OCI-M2 (cell line): ENCODE measurements around the gene WDR82.

Experiments
- DNase-seq: peaks from one replicate; lab custom pipeline; 2025; ENCODE audit not compliant: unreplicated experiment; lab: John Stamatoyannopoulos, UW

Gene WDR82

DNA sequence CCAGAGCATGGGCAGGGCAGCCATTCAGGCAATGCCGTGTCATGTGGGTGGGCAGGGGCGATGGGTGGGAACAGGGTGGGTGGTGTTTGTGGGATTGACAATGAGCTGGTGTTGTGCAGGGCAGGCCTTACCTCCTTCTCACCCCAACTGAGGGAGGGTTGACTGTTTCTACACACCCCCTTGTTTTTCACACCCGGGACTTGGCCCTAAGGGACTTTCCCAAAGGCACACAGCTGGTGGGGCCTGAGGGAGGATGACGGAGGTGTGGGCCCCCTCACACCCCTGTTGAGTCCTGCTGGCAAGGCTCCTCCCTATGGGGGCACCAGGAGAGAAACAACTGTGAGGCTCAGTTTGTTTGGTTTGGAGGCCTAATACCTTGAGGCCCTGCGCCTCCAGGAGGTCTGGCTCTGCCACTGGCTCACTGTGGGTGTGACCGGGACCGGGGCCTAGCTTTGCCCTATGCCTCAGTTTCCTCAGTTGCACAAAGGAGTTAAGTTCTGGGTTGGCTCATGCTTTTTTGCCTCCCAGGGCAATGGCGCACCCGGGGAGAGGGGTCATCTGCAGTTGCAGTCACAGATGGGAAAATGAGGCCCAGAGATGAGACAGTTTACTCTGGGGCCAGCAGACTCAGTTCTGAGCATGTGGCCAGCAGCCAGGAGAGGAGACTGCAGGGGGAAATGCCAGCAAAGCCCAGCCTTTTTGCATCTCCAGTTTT is 32.6 kb upstream of the WDR82 start:
- no peak for DNase-seq

DNA sequence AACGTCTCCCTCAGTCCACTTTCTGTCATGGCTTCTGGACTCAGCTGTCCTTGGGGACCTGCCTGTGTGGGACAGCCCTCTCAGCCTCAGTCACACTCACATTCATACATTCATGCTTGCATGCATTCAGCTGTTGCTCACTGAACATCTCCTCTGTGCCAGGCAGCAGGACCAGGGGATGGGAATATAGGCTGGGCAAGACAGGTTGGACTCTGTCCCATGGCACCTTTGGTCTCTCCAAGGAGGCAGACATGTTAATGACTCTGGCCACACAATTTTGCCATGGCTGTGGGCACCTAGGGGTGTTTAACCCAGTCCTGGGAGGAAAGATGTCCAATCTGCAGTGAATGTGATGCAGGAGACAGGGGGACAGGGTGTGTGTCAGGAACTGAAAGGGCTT is 29.9 kb upstream of the WDR82 start:
- DNase-seq, result no peak

DNA sequence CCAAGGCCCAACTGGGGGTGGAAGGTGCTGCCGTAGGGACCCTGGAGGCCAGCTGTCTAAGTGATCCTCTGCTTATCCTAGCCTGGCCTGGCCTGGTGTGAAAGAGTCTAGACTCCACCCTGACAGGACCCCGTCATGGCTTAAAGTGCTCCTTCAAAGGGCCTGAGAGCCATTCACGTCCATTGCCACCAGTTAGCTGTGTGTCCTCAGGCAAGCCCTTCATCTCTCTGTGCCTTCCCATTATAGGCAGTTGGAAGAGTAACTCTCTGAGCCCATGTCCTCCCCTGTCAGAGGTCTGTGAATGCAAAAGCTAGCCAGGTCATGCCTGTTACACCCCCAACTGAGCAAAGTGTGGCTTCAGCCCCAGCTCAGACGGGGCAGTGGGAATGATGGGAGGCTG is 28.5 kb upstream of the WDR82 start:
- DNase-seq, result no peak

DNA sequence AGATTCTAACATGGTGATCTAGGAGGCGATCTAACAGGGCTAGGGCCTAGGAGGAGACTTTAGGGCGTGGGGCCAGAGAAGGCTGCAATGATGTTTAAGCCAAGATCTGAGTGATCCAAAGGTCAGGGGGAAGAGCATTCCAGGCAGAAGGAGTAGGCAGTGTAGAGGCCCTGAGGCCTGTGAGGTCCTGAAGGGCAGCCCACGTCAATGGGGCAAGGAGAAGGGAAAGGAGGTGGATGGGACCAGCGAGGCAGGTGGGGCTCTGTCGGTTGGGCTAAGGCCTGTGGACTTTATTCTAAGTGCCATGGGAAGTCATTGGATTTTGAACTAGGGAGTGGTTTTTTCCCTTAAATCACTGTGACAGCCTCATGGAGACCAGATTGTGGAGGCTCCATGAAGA is 27.5 kb upstream of the WDR82 start:
- no peak for DNase-seq

DNA sequence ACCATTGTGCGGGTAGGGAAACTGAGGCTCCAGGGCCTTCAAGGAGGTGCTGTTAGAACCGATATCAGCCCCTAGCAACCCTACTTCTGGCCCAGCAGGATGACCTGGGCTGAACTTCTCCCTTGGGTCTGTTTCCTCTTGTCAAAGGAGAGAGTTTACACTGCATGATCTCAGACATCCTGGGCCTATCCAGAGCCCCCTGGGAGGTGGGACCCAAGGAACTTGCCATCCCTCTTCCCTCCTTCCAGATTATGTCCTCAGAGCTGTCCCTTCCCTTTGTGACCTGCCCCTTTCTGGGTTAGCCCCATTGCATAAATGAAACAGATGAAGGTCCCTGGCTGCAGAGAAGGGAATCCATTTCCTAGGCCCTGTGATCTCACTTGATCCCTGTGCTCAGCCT is 25.4 kb upstream of the WDR82 start:
- no peak for DNase-seq

DNA sequence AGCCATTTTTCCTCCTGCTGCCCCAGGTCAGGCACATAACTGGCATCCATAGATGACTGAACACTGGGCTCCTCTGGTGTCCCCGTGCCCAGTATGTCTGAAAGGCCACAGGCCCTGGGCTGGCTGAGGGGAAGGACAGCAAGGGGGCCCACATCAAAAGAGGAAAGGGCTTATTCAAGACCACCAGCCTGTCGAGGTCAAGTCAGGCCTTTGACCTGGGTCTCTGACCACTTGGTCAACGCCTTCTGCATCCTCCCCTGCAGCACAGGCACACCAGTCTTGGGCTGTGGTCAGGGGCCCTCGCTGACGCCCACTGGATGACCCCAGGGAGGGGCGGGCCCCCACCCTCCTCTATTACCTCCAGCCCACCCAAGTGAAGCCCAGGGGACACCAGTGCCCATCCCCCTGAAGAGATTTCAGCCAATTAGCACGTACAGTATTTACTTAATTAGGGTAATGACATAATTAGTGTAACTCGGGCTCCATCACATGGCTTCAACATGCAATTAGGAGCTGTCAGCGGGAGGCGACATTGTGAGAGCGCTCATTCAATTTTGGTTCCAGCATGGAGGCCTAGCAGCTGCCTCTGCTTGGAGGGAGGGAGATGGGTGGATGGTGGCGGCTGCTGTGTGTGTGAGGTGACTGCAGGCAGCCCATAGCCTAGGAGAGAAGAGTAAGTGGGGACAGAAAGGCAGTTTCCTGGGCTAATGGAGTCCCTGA is 24.1 kb upstream of the WDR82 start:
- DNase-seq, result no peak

DNA sequence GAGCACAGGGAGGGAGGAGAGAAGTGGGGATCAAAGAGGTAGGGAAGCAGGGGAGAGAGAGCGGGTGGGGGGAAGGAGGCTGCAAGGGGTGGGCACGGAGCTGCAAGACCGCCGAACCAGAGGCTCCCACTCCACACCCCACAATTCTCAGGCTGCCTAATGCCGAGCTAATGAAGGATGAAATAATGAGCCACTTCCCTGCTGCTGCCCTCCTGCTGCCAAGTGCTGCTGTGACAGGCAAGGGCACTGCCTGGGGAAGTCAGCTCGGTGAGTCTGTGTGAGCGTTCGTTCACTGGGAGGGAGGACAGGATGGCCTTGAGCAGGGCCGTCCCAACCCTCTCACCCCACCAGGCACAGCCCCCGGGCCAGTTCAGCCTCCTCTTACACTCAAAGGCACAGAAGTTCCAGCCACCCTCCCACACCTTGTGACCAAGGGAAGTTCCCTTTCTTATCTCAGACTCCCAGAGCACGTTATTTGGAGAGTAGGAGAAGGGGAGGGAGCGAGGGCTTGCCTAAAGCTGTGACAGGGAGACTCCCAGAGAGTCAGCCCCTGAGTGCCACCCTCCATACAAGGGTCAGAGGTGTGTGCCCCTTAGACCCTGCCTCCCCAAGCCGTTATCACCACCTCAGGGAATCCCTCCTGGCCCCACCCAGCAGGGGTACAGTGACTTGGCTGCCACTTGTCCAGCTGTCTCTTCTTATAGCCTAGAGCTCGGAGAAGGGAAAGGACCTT is 21.6 kb upstream of the WDR82 start:
- DNase-seq, result peak; percentile 55

DNA sequence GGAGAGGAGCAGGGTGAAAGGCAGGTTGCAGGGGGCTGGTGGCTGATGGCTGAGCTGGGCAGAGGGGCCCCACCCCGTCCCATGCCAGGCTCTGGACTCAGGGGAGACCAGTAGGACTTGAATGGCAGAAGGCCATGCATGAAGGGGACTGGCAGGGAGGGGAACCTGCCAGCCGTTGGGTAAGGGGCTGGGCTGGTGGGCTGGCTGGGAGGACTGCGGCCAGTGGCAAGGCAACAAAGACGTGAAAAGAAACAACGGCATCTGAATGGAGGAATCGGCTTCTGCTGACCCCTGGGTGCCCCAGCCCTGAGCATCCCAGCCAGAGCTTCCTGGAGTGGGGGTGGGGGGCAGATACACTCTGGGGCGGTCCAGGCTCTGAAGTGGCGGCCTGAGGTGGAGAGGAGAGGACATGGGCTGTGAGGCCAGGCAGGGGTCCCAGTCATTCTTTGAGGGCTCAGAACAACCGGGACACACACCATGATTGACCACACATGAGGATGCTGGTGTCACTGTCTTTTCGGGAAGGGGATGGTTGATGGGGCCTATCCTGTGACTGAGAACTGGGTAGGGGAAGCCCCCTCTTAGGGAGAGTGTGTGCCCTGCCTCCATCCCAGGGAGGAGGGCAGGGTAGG is 20.9 kb upstream of the WDR82 start:
- no peak for DNase-seq

DNA sequence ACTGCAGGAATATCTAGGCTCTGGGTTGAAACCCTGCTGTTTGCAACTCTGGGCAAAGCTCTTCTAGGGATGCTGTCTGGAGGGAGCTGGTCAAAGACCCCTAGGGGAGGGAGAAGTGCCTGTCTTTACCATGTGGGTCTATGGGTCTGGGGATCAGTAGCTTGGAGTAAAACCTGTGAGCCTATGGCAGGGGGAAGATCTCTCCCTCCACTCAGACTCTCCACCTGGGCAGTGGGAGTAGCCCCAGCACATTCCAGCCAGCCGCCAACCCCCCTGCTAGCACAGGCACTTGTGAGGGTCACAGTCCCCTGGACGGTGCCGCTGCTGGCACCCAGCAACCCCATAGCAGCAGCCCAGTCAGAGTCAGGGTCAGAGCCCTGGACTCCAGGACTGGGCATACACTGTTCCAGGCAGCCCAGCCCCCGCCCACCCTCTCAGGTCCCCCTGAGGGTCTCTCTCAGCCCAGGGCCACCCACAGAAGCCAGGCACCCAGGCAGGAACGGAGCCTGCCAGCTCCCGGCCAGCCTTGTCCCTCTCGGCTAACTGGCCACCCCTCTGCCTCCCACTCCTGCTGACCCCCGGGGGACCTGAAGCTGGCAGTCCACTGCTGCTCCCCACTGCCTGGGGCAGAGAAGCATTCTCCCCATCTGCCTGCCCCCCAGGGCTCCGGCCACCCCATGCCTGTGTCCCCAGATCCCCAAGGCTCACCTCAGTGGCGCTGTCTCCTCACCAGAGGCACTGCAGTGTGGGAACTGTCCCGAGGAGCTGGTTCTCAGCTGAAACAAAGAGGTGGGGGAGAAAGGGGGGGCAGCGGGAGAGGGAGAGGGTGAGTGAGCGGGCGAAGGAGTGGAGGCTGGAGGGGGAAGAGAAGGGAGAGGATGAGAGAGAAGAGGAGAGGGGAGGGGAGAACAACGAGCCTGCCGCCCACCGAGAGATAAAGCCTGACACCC is 20.0 kb upstream of the WDR82 start:
- no peak for DNase-seq

DNA sequence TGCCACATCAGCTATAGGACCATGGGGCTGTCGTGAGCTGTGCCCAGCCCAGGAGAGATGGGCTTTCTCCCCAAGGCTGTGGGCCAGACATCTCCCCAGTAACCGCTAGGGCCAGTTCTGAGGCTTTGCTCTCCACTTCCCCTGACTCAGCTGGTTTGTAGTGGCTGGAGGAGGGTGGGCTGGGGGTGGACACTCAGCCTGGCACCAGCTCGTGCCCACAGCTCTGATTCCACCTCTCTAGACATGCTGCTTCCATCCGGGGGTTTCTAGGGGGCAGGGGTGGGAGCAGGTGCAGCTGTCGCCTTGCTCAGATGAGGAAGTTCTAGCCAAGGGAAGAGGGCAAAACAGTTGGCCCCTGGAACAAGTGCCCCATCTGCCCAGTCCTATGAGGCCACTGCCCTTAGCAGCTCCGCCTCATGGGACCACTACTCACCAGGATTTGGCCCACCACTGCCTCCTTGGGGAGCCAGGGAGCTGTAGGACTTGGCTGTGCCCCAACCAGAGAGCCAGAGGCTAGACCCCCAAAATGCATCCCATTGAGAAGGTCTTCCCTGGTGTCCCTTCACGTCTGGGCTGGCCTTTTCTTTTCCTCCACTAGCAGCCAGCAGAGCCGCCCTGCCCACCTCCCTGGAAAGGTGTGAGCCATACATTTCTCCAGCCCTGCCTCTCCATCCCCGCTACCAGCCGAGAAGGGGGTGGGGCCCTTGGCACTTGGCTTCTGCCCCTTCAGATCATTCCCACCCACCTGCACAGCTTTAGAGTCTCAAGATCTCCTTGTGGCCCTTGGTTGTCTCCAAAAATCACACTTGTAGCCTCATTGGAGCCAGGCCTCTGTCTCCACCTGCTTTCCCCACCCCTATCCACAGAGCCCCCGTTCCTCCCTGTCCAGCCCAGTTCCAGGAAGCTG is 19.0 kb upstream of the WDR82 start:
- DNase-seq, result no peak

DNA sequence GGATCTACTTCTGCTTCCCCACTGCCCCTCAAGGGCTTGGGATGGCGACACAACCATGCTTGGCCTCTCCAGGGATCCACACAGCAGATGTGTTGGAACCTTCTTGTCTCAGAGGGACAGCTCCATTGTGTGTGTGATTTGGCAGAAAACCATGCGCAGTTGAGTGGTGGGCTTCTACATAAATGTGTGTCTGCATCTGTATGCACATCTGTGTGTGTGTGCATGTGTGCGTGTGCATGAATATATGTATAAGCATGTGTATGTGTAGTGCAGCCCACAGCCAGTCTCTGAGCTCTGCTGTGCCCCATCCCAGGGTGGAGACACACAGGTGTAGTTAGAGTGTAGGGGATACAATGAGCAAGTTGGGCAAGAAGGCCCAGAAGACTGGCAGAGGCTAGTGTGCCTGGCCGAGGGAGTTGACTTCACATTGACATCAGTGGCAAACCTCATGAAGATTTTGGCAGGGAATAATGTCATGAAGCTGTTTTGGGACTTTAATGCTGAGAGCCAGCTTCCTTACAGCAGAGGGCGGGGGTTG is 17.3 kb upstream of the WDR82 start:
- no peak for DNase-seq

DNA sequence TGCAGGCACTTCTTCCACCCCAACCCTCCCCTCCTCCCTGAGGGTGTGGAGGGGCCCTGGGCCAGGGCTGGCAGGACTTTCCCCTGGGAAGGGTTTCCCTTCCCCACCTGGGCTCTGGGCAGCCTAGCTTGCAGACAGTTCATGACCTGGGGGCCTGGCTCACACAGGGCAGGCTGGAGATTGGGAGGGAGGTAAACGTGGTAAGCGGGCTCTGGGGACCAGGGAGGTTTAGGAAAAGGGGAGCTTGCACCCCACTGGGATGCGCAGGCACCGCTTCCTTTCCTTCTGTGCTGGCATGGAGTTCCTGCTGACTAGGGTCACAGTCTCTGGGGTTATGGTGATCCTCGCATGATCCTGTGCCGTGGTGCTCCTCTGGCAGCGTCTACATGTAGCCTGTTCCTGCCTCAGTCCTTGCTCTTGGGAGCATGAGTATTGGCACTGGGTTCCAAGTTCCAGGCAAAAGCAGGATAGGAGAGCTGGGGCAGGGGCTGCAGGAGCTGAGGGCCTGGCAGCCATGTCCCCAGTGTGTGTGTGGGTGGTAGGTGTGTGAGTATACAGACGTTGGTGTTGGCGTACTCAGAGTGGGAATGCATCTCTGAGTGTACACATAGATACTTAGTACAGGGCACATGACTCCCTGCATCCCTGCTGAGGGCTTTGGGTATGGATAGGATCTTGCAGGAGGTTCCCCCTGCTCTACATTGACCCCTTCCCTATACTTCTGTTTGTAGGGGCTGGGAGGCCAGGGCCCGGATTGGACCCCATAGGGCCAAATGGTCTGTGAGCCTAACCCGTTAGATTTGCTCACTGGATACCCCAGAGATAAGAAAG is 16.1 kb upstream of the WDR82 start:
- DNase-seq, result no peak

DNA sequence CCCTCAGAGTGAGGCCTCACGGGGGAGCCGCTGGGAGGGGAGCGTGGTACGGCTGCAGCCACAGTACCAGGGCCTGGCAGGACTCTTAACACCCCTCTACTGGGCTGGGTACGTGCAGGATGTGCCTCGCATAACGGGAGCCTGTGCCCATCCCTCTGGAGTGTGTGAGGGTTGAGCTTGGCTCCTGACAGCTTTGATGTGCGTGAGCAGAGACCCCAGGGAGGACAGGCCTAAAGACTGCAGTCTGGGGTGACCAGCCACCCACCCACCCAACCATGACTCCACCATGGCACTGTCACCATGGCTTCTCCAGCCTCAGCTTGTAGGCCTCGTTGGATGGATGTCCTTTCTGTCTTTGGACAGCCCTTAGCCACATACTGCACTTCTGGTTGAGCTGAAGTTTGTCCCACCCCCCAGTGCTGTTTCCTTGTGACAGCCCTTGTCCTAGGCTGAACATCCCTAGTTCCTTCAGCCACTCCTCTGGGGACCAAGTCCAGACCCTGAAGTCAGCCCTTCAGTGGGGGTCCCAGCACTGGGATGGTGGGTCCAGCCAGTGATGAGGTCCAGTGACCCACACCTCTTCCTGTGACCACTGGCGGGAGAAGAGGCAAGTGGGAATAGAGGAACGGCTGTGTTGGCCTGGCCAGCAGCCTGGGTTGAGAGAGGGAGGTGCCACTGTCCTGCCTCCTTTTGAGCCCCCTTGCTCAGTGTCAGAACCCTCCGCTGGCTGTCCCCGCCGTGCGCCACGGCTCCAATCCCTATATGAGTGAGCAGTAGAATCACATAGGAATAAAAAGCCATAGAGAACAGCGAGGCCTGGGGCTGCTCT is 15.3 kb upstream of the WDR82 start:
- no peak for DNase-seq

DNA sequence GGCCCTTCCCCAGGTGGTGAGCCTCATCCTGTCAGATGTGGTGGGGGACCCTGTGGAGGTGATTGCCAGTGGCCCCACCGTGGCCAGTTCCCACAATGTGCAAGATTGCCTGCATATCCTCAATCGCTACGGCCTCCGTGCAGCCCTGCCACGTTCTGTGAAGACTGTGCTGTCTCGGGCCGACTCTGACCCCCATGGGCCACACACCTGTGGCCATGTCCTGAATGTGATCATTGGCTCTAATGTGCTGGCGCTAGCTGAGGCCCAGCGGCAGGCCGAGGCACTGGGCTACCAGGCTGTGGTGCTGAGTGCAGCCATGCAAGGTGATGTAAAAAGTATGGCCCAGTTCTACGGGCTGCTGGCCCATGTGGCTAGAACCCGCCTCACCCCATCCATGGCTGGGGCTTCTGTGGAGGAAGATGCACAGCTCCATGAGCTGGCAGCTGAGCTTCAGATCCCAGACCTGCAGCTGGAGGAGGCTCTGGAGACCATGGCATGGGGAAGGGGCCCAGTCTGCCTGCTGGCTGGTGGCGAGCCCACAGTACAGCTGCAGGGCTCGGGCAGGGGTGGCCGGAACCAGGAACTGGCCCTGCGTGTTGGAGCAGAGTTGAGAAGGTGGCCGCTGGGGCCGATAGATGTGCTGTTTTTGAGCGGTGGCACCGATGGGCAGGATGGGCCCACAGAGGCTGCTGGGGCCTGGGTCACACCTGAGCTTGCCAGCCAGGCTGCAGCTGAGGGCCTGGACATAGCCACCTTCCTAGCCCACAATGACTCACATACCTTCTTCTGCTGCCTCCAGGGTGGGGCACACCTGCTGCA is 14.0 kb upstream of the WDR82 start:
- DNase-seq, result no peak

DNA sequence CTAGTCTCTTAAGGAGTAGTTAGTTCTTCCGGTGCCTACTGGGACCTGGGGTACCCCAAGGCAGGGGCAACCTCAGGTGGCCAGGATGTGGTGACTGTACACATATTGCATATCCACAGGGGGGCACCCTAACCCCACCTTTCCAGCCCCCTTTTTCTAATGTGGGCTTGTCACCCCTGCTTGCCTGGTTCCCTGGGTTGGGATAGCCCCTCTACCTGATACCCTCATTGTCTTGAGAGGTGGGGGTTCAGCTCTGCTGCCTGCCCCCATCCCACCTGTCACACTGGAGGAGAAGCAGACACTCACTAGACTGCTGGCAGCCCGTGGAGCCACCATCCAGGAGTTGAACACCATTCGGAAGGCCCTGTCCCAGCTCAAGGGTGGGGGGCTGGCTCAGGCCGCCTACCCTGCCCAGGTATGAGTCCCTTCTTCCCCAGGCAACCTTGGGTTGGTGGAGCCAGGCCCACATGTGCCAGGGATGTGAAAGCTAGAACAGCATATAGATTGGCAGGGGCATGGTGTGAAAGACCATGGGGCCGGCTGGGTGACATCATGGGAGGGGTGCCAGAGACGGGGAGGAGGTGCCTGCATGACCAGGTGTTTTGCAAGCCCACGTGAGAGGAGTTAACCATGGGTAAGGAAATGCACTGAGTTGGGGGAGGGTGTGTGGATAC is 13.2 kb upstream of the WDR82 start:
- DNase-seq, result no peak
